HG03354 (cell line): ENCODE measurements around the gene CHD6.

Source experiments
- ATAC-seq: cut with Tn5 transposase; IDR thresholded peaks from one replicate; pipeline ENCODE4 v1.9.1; 2021; ENCODE audit warnings: mild to moderate bottlenecking; ENCODE audit not compliant: unreplicated experiment, poor library complexity, severe bottlenecking

CHD6 gene

GRCh38 chr20:41412324-41413120, 205.7 kb downstream of the CHD6 start:
- ATAC-seq, result no peak

GRCh38 chr20:41411391-41411847, 206.8 kb downstream of the CHD6 start:
- no peak for ATAC-seq

GRCh38 chr20:41408986-41409385, 209.2 kb downstream of the CHD6 start:
- no peak for ATAC-seq

GRCh38 chr20:41408156-41408794, 209.9 kb downstream of the CHD6 start:
- no peak for ATAC-seq

GRCh38 chr20:41407607-41408006, 210.6 kb downstream of the CHD6 start:
- no peak for ATAC-seq

DNA sequence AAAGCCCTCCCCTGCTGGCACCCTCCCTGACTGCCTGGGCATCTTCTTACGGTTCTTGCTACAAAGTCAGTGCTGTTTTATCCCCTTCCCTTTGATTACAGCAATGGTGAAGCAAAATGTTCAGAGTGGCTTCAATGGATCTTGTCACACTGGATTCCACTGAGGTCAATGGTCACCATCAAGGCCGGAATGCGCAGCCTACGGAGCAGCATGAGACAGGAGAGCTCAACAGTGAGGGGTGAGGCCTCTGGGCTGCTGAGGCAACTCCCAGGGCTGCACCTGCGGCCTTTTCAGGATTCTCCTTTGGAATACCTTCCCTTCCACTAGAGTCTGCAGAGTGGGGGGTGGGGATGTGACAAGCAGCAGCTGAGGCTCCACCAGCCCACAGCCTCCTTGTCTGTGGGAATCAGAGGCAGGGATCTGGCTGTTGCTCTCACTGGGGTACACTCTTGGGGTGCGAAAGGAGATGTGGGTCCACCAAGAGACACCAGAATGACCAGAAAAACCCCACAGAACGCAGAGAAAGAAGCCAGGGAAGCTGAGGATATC, 211.2 kb downstream of the CHD6 start:
- ATAC-seq, result no peak

GRCh38 chr20:41406353-41406752, 211.8 kb downstream of the CHD6 start:
- no peak for ATAC-seq

DNA sequence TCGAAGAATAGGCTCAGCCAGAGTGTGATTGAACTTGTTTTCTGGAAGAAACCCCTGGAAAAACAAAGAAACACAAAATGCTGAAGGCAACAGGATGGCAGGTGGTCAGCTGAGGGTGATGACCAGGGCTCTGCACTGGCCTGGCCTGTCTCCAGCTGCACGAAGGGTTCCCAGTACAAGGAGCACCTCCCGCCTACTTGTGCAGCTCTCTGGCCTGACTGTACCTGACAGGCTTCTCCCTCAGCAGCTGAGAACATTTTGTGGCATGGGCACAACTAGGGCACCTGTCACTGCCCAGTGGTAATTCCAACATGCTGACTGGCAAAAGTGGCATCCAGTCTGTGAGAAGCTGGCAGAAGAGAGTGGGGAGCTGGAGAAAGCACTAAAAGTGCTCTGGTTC, 212.7 kb downstream of the CHD6 start:
- no peak for ATAC-seq

GRCh38 chr20:41403604-41404003, 214.6 kb downstream of the CHD6 start:
- no peak for ATAC-seq

- no peak for ATAC-seq
Measured at GRCh38 chr20:41398408-41398807, 219.8 kb downstream of the CHD6 start.

- no peak for ATAC-seq
Measured at GRCh38 chr20:41395667-41396664, 222.2 kb downstream of the CHD6 start.

GRCh38 chr20:41394931-41395666, 223.1 kb downstream of the CHD6 start:
- ATAC-seq, result no peak

GRCh38 chr20:41394081-41394480, 224.1 kb downstream of the CHD6 start:
- ATAC-seq, result no peak

DNA sequence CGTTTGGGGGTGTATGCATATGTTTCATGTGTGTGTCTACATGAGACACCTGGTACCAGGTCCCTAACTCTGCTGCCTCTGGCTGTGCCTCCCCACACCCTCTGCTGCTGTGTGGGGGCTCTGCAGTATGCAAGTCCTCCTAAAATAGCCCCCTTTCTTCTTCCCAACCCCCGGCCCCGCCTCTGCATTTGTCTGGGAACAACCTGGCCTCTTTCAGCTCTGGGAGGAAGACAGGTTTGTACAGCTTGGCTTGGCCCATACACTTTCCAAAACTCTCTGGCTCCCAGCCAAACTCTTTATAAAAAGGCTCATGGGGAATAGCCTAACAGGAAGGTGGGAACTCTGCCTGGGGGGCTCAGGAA, 224.5 kb downstream of the CHD6 start:
- no peak for ATAC-seq

DNA sequence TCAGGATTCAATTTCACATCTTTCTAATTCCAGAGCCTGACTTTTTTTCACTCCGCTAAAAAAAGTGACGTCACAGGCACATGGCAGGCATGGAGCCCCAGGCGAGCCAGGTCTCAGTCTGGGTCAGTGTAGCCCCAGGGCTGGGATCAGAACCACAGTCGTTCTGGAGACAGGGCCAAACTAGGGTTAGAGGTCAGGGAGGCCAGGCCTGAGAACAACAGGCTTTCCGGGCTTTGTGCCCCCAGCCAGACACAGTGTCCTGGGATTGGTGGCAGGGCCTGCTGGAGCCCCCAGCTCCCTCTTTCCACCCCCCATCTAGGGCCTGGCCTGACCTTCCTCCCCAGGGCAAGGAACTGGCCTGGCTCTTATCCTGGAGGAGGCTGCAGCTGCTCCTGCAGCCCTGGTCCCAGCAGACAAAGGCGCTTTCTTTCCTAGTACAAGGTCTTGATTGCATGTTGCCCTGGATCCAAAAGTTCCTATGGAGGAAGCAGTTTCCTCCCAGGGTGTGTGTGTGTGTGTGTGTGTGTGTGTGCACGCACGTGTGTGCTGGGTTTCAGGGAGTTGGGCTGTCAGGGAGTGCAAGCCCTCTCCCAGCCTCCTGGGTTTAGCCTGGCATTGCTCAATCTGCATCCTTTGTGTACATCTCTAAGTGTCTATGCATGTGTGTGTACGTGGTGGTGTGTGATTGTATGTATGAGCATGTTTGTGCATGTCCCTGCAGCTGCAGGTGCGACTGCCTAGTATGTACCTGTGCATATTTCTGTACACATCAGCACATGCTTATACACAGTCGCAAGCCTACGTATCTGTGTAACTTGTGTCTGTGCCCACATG, 225.1 kb downstream of the CHD6 start:
- ATAC-seq, result no peak

DNA sequence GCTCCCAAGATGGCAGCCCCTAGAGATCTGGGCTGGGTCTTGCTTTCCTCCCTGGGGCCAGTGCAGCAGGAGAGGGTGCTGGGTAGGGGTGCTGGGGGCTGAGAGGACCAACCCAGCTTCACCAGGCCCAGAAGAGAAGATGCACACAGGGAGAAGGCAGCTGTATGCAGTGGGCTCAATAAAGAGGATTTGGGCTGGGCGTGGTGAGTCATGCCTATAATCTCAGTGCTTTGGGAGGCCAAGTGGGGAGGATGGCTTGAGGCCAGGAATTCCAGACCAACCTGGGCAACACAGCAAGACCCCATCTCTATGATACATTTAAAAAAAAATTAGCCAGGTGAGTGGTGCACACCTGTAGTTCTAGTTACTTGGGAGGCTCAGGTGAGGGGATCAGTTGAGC, 225.9 kb downstream of the CHD6 start:
- ATAC-seq, result no peak

DNA sequence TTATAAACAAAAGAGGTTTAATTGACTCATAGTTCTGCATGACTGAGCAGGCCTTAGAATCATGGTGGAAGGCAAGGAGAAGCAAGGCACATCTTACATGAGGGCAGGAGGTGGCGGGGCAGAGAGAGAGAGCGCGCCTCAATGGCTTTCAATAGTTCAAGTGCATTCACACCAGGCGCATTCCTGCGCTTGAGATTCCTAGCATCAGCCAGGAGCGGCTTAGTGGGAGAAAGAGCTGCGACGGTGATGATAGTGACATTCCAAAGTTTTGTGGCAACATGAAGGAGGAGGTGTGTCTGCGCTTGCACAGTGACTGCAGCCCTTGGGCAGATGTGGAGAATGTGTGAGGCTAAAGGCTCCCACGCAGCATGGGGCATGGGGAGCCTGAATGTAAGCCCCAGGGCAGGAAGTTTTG, 226.6 kb downstream of the CHD6 start:
- no peak for ATAC-seq

GRCh38 chr20:41390889-41391288, 227.3 kb downstream of the CHD6 start:
- no peak for ATAC-seq
